HG03342 (cell line): ENCODE data around the gene TMEM271.

ENCODE experiments used
- ATAC-seq: cut with Tn5 transposase; IDR thresholded peaks from one replicate; pipeline ENCODE4 v1.9.1; 2021; ENCODE audit warnings: mild to moderate bottlenecking, moderate library complexity; ENCODE audit not compliant: unreplicated experiment

The TMEM271 gene

GRCh38 chr4:576245-576821 is at the start of gene TMEM271:
Gene TMEM271, minus strand, starts transcription at chr4:576295. Its CDS starts 233 bp downstream, at chr4:576062.
- ATAC-seq: no peak

GRCh38 chr4:625631-626161 is 49.6 kb upstream of the TMEM271 start:
- no peak for ATAC-seq

GRCh38 chr4:624705-625590 is 48.9 kb upstream of the TMEM271 start, which contains the start of gene PDE6B:
Gene PDE6B, plus strand, starts transcription at chr4:625573. Its CDS starts 54 bp downstream, at chr4:625627.
- ATAC-seq: no peak

- ATAC-seq: no peak
Observed at GRCh38 chr4:623914-624566, 47.9 kb upstream of the TMEM271 start.

- no peak for ATAC-seq
Observed at GRCh38 chr4:622996-623913, 47.2 kb upstream of the TMEM271 start.

GRCh38 chr4:622071-622995 is 46.2 kb upstream of the TMEM271 start:
- no peak for ATAC-seq

- ATAC-seq: no peak
Observed at GRCh38 chr4:621296-622070, 45.4 kb upstream of the TMEM271 start.

- no peak for ATAC-seq
Observed at GRCh38 chr4:620851-621261, 44.8 kb upstream of the TMEM271 start.

GRCh38 chr4:620201-620600 is 44.1 kb upstream of the TMEM271 start:
- ATAC-seq: no peak

GRCh38 chr4:617644-618641 is 41.8 kb upstream of the TMEM271 start:
- ATAC-seq: no peak

- no peak for ATAC-seq
Observed at GRCh38 chr4:616911-617643, 41.0 kb upstream of the TMEM271 start.

GRCh38 chr4:616091-616490 is 40.0 kb upstream of the TMEM271 start:
- no peak for ATAC-seq

- ATAC-seq: no peak
Observed at GRCh38 chr4:613126-613525, 37.0 kb upstream of the TMEM271 start.

GRCh38 chr4:612749-613125 is 36.6 kb upstream of the TMEM271 start:
- no peak for ATAC-seq

- no peak for ATAC-seq
Observed at GRCh38 chr4:612052-612748, 36.1 kb upstream of the TMEM271 start.
